ENCODE measurements around the gene KPNA5.

GRCh38 chr6:116763048-116763447 lies 82.0 kb downstream of the KPNA5 start:
- TF ChIP-seq, protein P1, sequence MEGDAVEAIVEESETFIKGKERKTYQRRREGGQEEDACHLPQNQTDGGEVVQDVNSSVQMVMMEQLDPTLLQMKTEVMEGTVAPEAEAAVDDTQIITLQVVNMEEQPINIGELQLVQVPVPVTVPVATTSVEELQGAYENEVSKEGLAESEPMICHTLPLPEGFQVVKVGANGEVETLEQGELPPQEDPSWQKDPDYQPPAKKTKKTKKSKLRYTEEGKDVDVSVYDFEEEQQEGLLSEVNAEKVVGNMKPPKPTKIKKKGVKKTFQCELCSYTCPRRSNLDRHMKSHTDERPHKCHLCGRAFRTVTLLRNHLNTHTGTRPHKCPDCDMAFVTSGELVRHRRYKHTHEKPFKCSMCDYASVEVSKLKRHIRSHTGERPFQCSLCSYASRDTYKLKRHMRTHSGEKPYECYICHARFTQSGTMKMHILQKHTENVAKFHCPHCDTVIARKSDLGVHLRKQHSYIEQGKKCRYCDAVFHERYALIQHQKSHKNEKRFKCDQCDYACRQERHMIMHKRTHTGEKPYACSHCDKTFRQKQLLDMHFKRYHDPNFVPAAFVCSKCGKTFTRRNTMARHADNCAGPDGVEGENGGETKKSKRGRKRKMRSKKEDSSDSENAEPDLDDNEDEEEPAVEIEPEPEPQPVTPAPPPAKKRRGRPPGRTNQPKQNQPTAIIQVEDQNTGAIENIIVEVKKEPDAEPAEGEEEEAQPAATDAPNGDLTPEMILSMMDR (IDR thresholded peaks at IDR 0.05): no peak
- no peak for TF ChIP-seq POLR2A (IDR thresholded peaks at IDR 0.05)
- TF ChIP-seq POLR2AphosphoS5 (IDR thresholded peaks at IDR 0.05): no peak

Measured in prostate gland (tissue), 2 donors.